ENCODE measurements around the gene TMA7. TPM values are rescaled to one million over a fixed set of nuclear protein-coding genes. Genes with fewer than 3 reads are reported as not detected.
"Not testable (repeated sequence)": the region's sequence is repeated elsewhere in the genome, so short reads cannot be mapped to it uniquely, and the experiment has no call there.

The TMA7 gene
- total RNA-seq, 1 experiment from 2014 or later: 479 TPM

- no peak for DNase-seq (ENCODE audit: low read depth)
Observed at GRCh38 chr3:48467473-48468267, 27.6 kb downstream of the TMA7 start.

DNA sequence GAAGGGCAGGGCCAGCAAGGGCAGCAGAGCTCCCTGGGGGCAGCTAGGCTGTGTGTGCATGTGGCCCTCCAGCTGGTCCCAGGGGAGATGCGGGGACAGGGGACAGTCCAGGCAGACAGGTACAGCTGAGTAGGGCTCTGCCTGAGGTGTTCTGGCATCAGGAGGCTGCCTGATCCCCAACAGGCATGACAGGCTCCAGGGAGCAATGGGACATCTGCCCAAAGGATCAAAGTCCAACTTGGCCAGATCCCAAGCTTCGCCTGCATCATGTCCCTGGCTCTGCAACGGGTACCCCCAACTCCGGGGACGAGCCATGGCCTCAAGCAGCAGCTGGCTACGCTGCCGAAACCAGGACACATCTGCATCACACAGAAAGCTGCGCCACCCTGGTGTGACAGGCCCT, 28.3 kb downstream of the TMA7 start:
- DNase-seq (ENCODE audit: low read depth): no peak

GRCh38 chr3:48469046-48469915, 29.2 kb downstream of the TMA7 start:
- DNase-seq (ENCODE audit: low read depth): peak; percentile 28

DNA sequence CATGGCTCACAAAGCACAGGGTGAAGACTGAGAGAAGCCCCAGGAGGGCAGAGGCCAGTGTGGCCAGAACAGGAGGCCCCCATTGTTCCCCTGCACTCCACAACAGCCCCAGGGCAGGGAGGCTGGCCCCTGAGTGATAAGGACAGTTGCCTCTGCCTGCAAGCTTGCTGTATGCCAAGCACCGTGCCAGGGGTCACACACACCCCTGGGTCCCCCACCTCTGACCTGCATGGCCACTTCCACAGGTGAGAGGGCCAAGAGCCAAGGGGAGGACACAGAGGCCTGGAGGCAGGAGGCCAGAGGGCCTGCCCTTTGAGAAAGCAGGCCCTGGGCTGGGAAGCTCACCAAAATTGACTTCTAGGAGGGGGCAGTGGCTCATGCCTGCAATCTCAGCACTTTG, 30.2 kb downstream of the TMA7 start:
- no peak for DNase-seq (ENCODE audit: low read depth)

DNA sequence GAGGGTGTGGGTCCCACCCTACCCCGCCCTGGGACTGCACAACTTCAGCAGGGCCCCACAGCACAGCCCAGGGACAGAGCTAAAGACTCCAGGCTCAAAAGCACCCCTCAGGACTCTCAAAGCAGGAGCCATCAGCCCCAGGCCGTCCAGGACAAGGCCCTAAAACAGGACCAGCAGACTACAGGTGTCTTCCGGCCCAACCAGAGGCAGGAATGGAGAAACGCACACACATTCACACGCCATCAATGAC, 32.5 kb downstream of the TMA7 start:
- no peak for DNase-seq (ENCODE audit: low read depth)

DNA sequence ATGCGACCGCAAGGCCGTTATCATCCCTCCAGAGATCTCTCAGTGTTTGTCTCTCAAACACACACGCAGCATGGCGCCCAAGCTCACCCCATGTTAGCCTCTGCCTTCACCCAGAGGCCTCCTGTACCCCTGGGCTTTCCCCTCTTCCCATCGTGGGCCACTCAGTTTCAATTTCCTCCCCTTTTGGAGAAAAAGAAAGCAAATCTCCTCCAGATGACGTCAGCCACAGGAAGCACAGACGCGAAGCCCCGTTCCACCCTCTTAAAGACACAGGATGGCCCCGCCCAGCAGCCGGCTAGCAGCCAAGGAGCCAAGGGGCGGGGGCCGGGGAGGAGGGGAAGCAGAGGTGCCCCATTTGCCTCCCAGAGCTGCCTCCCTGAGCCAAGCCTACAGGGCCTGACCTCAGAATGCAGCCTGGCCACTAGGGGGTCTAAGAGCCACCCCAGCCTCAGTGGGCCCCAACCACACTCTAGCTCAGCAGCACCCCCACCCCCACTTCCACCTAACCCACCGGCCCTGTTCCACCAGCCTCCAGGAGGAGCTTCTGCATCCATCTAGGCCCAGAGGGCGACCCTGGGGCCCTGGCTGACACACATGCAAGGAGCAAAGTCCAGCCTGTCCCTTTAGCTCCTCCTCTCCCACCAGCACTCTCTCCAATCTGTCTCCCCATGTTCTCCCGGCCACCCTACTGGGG, 33.0 kb downstream of the TMA7 start:
- peak; percentile 96 for DNase-seq (ENCODE audit: low read depth)

- DNase-seq (ENCODE audit: low read depth): no peak
Observed at GRCh38 chr3:48473617-48473952, 33.5 kb downstream of the TMA7 start.

GRCh38 chr3:48474031-48474430, 34.0 kb downstream of the TMA7 start:
- not testable (repeated sequence) for DNase-seq (ENCODE audit: low read depth)

GRCh38 chr3:48474619-48475018, 34.6 kb downstream of the TMA7 start:
- no peak for DNase-seq (ENCODE audit: low read depth)

DNA sequence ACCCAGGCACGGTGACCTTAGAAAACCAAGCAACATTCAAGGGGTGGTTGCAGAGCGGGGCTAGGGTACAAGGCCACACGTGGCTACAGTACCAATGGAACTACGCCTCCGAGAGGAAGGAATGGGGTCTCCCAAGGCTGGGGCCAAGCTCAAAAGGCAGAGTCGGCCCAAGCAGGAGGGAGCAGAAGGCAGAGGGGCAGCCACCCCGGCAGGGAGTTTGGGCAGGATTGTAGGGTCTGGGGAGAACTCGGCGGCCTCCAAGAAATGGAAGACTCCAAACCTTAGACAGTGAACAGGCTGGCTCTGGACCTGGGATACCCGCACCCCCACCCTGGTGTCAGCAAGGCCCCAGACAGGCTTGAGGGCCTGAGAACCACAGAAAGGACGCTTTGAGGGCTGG, 35.1 kb downstream of the TMA7 start:
- no peak for DNase-seq (ENCODE audit: low read depth)

DNA sequence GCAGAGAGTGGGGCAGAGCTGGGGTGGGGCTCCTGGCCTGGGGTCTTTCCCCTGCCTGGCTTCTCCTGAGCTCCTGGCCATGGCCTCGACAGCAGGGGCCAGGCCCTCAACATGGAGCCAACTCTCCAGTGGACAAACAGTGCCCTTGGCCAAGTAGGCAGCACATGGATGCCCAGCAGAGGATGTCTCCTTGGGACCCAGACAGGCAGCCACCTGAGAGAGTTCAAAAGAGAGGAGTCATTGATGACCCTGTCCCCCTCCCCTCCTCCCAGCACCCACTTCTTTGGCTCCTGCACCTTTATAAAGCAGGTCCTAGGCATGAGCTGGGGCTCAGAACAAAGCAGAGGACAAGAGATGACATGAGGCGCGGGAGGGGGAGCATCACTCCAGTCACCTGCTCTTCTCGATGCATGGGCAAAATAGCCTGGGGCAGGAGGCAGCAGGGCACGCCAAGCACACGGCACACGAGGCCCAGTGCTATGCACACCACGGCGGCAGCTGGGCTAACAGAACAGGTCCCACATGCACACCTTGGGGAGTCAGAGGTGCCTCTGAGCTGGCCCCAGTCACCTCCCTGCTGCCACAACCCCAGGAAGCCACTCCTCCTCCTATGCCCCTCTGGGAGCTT, 36.5 kb downstream of the TMA7 start:
- no peak for DNase-seq (ENCODE audit: low read depth)

DNA sequence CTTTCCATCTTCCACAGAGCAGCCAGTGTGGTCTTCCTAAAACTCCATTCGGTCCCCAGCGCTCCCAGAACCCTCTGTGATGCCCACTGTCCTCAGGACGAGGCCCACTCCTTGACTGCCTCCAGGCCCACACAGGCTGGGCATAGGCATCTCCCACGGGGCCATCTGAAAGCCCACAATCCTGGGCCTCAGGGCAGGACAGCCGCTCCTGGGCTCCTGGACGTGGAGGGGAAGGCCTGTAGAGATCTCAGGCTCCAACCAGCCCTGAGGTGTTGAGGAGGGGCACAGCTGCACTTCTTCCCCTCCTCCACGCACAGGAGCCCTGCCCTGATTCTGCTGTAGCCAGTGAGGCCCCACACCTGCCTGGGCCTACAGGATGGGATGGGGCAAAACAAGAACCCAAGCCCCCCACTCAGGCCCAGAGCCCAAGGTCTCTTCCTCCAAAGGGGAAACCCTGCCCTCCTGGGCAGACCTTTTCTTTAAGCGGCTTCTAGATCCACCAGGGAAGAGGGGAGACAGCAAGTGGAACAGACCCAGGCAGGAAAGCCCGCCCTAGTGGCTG, 38.0 kb downstream of the TMA7 start:
- DNase-seq (ENCODE audit: low read depth): no peak

- DNase-seq (ENCODE audit: low read depth): no peak
Observed at GRCh38 chr3:48478626-48479555, 38.8 kb downstream of the TMA7 start.

DNA sequence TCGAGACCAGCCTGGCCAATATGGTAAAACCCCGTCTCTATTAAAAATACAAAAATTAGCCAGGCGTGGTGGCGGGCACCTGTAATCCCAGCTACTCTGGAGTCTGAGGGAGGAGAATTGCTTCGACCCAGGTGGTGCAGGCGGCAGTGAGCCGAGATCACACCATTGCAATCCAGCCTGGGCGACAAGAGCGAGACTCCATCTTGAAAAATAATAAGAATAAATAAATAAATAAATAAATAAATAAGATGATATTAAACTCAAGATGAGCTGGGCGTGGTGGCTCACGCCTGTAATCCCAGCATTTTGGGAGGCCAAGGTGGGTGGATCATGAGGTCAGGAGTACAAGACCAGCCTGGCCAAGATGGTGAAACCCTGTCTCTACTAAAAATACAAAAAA, 40.8 kb downstream of the TMA7 start:
- not testable (repeated sequence) for DNase-seq (ENCODE audit: low read depth)

DNA sequence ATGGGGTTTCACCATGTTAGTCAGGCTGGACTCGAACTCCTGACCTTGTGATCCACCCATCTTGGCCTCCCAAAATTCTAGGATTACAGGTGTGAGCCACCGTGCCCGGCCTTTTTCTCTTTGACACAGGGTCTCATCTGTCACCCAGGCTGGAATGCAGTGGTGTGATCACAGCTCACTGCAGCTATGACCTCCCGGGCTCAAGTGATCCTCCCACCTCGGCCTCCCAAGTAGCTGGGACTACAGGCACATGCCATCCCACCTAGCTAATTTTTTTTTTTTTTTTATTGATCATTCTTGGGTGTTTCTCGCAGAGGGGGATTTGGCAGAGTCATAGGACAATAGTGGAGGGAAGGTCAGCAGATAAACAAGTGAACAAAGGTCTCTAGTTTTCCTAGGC, 42.8 kb downstream of the TMA7 start:
- DNase-seq (ENCODE audit: low read depth): not testable (repeated sequence)

DNA sequence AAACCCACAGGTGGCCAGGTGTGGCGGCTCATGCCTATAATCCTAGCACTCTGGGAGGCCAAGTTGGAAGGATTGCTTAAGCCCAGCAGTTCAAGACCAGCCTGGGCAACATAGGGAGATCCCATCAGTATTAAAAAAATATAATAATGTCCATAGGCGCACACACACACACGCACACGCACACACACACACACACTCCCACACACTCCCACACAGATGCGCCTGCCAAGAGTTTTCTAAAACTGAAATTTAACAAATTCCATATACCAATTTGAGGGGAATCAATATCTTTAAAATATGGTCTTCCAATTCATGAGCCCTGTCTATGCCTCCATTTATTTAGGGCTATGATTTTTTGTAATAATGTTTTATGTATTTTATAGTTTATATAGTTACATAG, 46.9 kb downstream of the TMA7 start:
- DNase-seq (ENCODE audit: low read depth): no peak

DNA sequence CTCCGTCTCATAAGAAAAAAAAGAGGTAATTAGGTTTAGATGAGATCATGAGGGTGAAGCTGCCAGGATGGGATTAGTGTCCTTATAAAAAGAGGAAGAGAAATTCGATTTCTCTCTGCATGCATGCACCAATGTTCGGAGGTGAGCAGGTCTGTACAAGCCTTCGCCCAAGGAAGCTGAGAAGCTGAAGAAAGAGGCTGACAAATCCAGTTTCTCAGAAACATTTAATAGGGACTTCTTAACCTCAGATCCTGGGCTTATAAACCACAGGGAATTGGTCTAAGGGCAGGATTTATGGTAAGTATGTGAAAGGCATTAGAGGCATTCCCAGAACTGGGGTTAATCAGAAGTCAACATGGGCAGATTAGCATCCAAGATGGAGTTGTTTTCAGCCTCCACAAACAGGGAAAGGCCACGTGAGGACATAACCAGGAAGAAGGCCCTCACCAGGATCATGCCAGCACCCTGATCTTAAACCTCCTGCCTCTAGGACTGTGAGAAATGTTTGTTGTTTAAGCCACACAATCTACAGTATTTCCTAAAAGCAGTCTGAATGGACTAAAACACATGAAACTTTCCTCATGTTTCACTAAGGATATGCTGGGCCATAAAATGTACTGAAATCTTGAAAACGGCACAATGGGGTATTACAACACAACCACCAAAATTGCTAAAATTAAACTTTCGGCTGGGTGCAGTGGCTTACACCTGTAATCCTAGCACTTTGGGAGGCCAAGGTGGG, 52.6 kb downstream of the TMA7 start:
- DNase-seq (ENCODE audit: low read depth): peak; percentile 24

- DNase-seq (ENCODE audit: low read depth): no peak
Observed at GRCh38 chr3:48493203-48493501, 53.1 kb downstream of the TMA7 start.

Data from M059J (cell line).